Measurements from ENCODE around the gene SPATS2. TPM values are rescaled to one million over a fixed set of nuclear protein-coding genes. Genes with fewer than 3 reads are reported as not detected.

The SPATS2 gene
- total RNA-seq, 4 donors from 2014 or later: 10.5 to 39.3 (median 21.0) TPM

DNA sequence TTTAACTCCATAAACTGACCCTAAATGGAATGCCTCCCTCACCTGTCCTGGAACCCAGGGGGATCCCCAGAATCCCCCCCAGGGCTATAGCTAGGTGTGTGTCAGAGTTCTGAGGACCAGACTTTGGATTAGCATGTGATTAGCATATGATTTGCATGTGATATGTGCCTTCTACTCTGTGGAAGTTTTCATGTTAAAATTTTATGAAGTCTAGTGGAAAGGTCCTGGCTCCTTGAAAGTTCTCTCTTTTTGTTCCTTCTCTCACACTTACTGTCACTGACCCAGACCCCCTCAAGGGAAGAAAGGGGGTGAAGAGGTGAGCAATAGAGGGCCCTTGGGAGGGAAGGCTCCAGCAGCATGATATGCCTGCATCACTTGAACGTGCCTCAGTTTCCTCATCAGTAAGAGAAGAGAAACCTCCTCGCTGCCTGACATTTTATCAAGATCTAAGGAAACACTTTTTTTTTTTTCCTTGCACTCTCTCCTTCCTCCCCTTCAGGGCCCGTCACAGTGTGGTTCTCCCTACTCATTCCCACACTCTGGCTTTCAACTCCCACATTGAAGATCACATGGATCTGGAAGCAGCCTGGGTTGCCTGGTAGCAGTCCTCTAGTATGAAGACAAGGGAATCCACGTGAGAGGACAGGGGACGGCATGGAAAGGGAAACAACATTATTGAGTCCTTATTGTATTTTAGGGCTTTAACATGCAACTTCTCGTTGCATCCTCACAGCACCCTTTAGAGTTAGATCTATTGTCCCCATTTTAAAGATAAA is 27.0 kb upstream of the SPATS2 start:
- intact Hi-C loops (cut with DNase I; ENCODE audit: low total_unique reads) (loop anchor here (5.0 kb wide), 1 partner anchor 48 kb away; no protein-coding TSS in a partner anchor), in situ Hi-C loops (cut with MboI; ENCODE audit: low pct_ligation_motif_present in 1 of 4, low pct_unique_long_range_greater_than_20kb in 1 of 4, low sequenced_read_pairs in 3 of 4) (loop anchor here in 1 of 4 donors (10.0 kb wide), 1 partner anchor 175 kb away; no protein-coding TSS in a partner anchor)
- Histone ChIP-seq H3K27ac (no peak overlapping the region), H3K4me3 (no peak overlapping the region), H3K4me1 (peaks cover 13 to 51% (median 38%) of the 10 kb centered on the region in 4 donors), H3K36me3 (no peaks in the 10 kb centered on the region), H3K9me3 (no peaks in the 10 kb centered on the region), H3K27me3 (peaks cover 77% of the 10 kb centered on the region)
- DNase-seq: no peak
- TF ChIP-seq POLR2A (IDR thresholded peaks at IDR 0.05): no peak
- no peak for TF ChIP-seq CTCF (IDR thresholded peaks at IDR 0.05)
- TF ChIP-seq POLR2AphosphoS5 (IDR thresholded peaks at IDR 0.05): no peak
- no peak for TF ChIP-seq EP300 (IDR thresholded peaks at IDR 0.05; ENCODE audit: low read depth)
- 69 to 80% methylated on average over 1 to 6 of the region's 6 CpGs for WGBS, 2 donors (ENCODE audit: low coverage in 1 of 2)

GRCh38 chr12:49340971-49341776 is 26.1 kb upstream of the SPATS2 start:
- no peak overlapping the region for H3K27ac ChIP-seq
- intact Hi-C loops (cut with DNase I; ENCODE audit: low total_unique reads): loop anchor here (5.0 kb wide), 1 partner anchor 49 kb away; no protein-coding TSS in a partner anchor
- no peaks in the 10 kb centered on the region for H3K9me3 ChIP-seq
- no peaks in the 10 kb centered on the region for H3K36me3 ChIP-seq
- no peak for DNase-seq
- peaks cover 22 to 60% (median 45%) of the 10 kb centered on the region in 4 donors for H3K4me1 ChIP-seq
- peaks cover 77% of the 10 kb centered on the region for H3K27me3 ChIP-seq
- in situ Hi-C loops (cut with MboI; ENCODE audit: low pct_ligation_motif_present in 1 of 4, low pct_unique_long_range_greater_than_20kb in 1 of 4, low sequenced_read_pairs in 3 of 4): loop anchor here in 1 of 4 donors (10.0 kb wide), 1 partner anchor 174 kb away; no protein-coding TSS in a partner anchor
- WGBS, 2 donors (ENCODE audit: low coverage in 1 of 2): 64 to 67% methylated on average over 4 to 14 of the region's 14 CpGs
- no peak overlapping the region for H3K4me3 ChIP-seq
- TF ChIP-seq EP300 (IDR thresholded peaks at IDR 0.05; ENCODE audit: low read depth): no peak
- TF ChIP-seq CTCF (IDR thresholded peaks at IDR 0.05): no peak
- no peak for TF ChIP-seq POLR2AphosphoS5 (IDR thresholded peaks at IDR 0.05)
- no peak for TF ChIP-seq POLR2A (IDR thresholded peaks at IDR 0.05)

- Histone ChIP-seq H3K36me3 (no peaks in the 10 kb centered on the region), H3K27ac (no peak overlapping the region), H3K4me1 (peaks cover 26 to 60% (median 45%) of the 10 kb centered on the region in 4 donors), H3K27me3 (peaks cover 77% of the 10 kb centered on the region), H3K9me3 (no peaks in the 10 kb centered on the region), H3K4me3 (peak overlapping the region in 3 of 4 donors; percentile 34 to 56 (median 42))
- 17 to 46% methylated on average over 6 to 21 of the region's 21 CpGs for WGBS, 2 donors (ENCODE audit: low coverage in 1 of 2)
- TF ChIP-seq POLR2AphosphoS5 (IDR thresholded peaks at IDR 0.05) (no peak), CTCF (IDR thresholded peaks at IDR 0.05) (no peak), EP300 (IDR thresholded peaks at IDR 0.05; ENCODE audit: low read depth) (no peak), POLR2A (IDR thresholded peaks at IDR 0.05) (no peak)
- in situ Hi-C loops (cut with MboI; ENCODE audit: low pct_ligation_motif_present in 1 of 4, low pct_unique_long_range_greater_than_20kb in 1 of 4, low sequenced_read_pairs in 3 of 4) (loop anchor here in 1 of 4 donors (10.0 kb wide), 1 partner anchor 173 kb away; no protein-coding TSS in a partner anchor), intact Hi-C loops (cut with DNase I; ENCODE audit: low total_unique reads) (loop anchor here (5.0 kb wide), 1 partner anchor 49 kb away; no protein-coding TSS in a partner anchor)
- DNase-seq: no peak
Observed at GRCh38 chr12:49341777-49342065, 25.5 kb upstream of the SPATS2 start.

Data from transverse colon (tissue), 4 donors.